Keratinocyte (primary cell): Measurements from ENCODE around the gene OCLN.

Experiments
- EZH2 ChIP-seq: IDR thresholded peaks from one replicate; pipeline ENCODE4 v1.6.1; 2012; ENCODE audit warnings: inconsistent platforms, mild to moderate bottlenecking, low read length, moderate library complexity
- TF ChIP-seq, protein P1 (sequence below), 3 experiments: IDR thresholded peaks in 1 of 3; conservative IDR thresholded peaks in 1 of 3; optimal IDR thresholded peaks in 1 of 3; 2 replicates in 2 of 3; 3 replicates in 1 of 3; pipeline versions ENCODE3 to v1.5.1; 2011; ENCODE audit warnings: low read length in 3 of 3, mild to moderate bottlenecking in 3 of 3, moderate library complexity in 2 of 3, control low read depth in 1 of 3, inconsistent platforms in 1 of 3; ENCODE audit not compliant: insufficient read depth in 2 of 3; ENCODE audit errors: extremely low read depth in 1 of 3

DNA sequence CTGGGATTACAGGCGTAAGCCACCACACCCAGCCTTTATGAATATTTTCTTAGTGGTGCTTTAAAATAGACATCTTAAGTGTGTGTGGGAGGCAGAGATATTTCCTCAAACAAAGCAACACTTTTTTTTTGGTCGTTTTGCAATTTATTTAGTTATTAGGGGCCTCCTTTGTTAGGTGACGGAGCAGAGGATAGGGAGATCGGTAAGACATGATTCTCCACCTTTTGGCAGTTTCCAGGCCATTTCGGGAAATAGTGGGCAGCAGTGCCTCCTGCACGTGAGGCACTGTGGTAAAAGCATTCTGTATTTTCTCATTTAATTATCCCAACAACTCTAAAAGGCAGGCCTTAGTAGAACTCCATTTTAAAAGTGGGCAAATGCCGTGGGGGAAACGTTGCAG lies 1.9 kb downstream of the OCLN start:
- TF ChIP-seq, protein P1, sequence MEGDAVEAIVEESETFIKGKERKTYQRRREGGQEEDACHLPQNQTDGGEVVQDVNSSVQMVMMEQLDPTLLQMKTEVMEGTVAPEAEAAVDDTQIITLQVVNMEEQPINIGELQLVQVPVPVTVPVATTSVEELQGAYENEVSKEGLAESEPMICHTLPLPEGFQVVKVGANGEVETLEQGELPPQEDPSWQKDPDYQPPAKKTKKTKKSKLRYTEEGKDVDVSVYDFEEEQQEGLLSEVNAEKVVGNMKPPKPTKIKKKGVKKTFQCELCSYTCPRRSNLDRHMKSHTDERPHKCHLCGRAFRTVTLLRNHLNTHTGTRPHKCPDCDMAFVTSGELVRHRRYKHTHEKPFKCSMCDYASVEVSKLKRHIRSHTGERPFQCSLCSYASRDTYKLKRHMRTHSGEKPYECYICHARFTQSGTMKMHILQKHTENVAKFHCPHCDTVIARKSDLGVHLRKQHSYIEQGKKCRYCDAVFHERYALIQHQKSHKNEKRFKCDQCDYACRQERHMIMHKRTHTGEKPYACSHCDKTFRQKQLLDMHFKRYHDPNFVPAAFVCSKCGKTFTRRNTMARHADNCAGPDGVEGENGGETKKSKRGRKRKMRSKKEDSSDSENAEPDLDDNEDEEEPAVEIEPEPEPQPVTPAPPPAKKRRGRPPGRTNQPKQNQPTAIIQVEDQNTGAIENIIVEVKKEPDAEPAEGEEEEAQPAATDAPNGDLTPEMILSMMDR (optimal IDR thresholded peaks at IDR 0.05 in 1 of 3, IDR thresholded peaks at IDR 0.05 in 1 of 3, conservative IDR thresholded peaks at IDR 0.05 in 1 of 3; ENCODE audit: extremely low read depth in 1 of 3, insufficient read depth in 2 of 3, low read length in 3 of 3): no peak
- TF ChIP-seq EZH2: no peak
